GM12874 (cell line): ENCODE results near the gene CREB5.

Experiments
- TF ChIP-seq, protein P1 (sequence below): IDR thresholded peaks from 2 replicates; pipeline ENCODE4 v1.5.1; 2011; ENCODE audit warnings: low read depth, mild to moderate bottlenecking, control low read depth, low read length, moderate library complexity; ENCODE audit not compliant: insufficient read depth

Gene CREB5

GRCh38 chr7:28619256-28619655 is 206.9 kb downstream of the CREB5 start:
- TF ChIP-seq, protein P1, sequence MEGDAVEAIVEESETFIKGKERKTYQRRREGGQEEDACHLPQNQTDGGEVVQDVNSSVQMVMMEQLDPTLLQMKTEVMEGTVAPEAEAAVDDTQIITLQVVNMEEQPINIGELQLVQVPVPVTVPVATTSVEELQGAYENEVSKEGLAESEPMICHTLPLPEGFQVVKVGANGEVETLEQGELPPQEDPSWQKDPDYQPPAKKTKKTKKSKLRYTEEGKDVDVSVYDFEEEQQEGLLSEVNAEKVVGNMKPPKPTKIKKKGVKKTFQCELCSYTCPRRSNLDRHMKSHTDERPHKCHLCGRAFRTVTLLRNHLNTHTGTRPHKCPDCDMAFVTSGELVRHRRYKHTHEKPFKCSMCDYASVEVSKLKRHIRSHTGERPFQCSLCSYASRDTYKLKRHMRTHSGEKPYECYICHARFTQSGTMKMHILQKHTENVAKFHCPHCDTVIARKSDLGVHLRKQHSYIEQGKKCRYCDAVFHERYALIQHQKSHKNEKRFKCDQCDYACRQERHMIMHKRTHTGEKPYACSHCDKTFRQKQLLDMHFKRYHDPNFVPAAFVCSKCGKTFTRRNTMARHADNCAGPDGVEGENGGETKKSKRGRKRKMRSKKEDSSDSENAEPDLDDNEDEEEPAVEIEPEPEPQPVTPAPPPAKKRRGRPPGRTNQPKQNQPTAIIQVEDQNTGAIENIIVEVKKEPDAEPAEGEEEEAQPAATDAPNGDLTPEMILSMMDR: no peak

GRCh38 chr7:28621369-28621841 is 209.1 kb downstream of the CREB5 start:
- TF ChIP-seq, protein P1: no peak

- TF ChIP-seq, protein P1: no peak
Observed at GRCh38 chr7:28623105-28623730, 210.9 kb downstream of the CREB5 start.

DNA sequence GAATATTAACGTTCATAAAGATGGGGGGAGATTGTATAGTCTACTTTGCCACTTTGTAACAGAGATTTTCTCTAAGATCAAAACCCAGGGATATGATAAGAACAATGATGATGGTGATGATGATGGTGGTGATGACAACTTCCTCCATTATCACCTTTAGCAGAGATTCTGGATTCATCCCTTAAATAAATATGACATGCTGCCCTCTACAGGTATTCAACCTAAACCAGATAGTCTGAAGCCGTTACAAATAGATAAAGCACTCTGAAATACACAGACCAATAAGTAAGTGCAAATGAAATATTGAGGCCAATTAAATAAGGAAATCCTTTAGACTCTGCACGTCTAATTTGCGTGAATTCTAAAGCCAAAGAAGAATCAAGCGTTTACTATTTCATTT is 211.5 kb downstream of the CREB5 start:
- TF ChIP-seq, protein P1: no peak

DNA sequence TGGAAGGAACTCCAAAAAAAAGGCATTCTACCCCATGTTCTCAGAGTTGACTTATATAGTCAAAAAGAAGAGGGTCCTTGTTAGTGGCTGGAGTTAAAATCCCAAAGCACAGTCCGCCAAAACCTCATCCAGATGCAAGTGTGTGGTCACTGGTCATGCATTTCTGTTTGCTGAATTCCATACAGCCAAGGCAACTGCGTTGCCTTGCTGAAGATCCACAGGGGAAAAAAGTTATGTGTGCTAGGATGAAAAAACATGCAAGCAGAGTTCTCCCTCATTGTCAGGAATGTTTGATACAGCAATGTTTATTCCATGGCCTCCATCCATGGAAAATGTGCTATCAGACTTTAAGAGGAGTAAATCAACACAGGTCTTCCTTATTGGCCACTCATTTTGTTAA is 213.1 kb downstream of the CREB5 start:
- TF ChIP-seq, protein P1: no peak

DNA sequence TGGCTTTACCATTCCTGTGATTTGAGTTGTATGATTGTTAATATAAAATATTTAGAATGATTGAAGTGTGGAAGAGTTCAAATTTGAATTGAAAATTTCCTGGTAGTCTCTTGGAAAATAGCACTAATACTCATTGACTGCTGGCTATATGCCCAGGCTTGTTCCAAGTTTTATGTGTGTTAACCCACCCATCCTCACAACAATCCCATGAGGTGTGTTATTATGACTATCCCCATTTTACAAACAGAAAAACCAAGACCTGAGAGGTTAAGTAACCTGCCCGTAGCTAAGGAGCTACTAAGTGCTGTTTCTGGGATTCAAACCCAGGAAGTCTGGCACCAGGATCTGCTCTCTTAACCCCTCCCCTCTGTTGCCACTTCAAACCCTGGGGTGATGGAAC is 213.9 kb downstream of the CREB5 start:
- TF ChIP-seq, protein P1: no peak

- TF ChIP-seq, protein P1: peak; percentile 67
Observed at GRCh38 chr7:28626624-28627262, 214.4 kb downstream of the CREB5 start.
